Loucy (cell line): ENCODE data around the gene SELENOH.

Experiments used
- H2AFZ ChIP-seq: fragments of 200-600 bp; sonication (generic); 2 replicates; pipeline ENCODE4 v1.6.0; 2016; ENCODE audit warnings: antibody characterized with exemption, mild to moderate bottlenecking, low read length, moderate library complexity
- H3F3A ChIP-seq: fragments of 200-600 bp; 2 replicates; pipeline ENCODE4 v1.6.0; 2016; ENCODE audit warnings: antibody characterized with exemption, low read depth, mild to moderate bottlenecking
- H3K27me3 ChIP-seq: fragments of 200-600 bp; sonication (generic); 2 replicates; pipeline ENCODE4 v1.6.1; 2014; ENCODE audit warnings: low read length, mild to moderate bottlenecking; ENCODE audit not compliant: insufficient read depth, poor library complexity, severe bottlenecking
- H3K36me3 ChIP-seq: fragments of 200-600 bp; sonication (generic); 2 replicates; pipeline ENCODE4 v1.6.1; 2016; ENCODE audit warnings: low read length; ENCODE audit not compliant: insufficient read depth
- H3K4me1 ChIP-seq: fragments of 200-600 bp; sonication (generic); 2 replicates; pipeline ENCODE4 v1.5.1; 2014; ENCODE audit warnings: low read length, mild to moderate bottlenecking; ENCODE audit not compliant: insufficient read depth, poor library complexity, severe bottlenecking
- H3K4me2 ChIP-seq: fragments of 200-600 bp; sonication (generic); 2 replicates; pipeline ENCODE4 v1.6.0; 2014; ENCODE audit warnings: antibody characterized with exemption, low read length, low read depth, mild to moderate bottlenecking; ENCODE audit not compliant: poor library complexity, severe bottlenecking
- H3K4me3 ChIP-seq: fragments of 200-600 bp; sonication (generic); 2 replicates; pipeline ENCODE4 v1.5.1; 2014; ENCODE audit warnings: low read length, mild to moderate bottlenecking, mixed read lengths; ENCODE audit not compliant: poor library complexity, severe bottlenecking
- H3K79me2 ChIP-seq: fragments of 200-600 bp; sonication (generic); 2 replicates; pipeline ENCODE4 v1.6.1; 2014; ENCODE audit warnings: low read length; ENCODE audit not compliant: insufficient read depth
- H3K9ac ChIP-seq: fragments of 200-600 bp; sonication (generic); 2 replicates; pipeline ENCODE4 v1.6.0; 2014; ENCODE audit warnings: mild to moderate bottlenecking, low read depth, low read length, moderate library complexity; ENCODE audit not compliant: poor library complexity, severe bottlenecking
- H3K9me2 ChIP-seq: fragments of 200-600 bp; sonication (generic); replicated peaks from 2 replicates; pipeline ENCODE4 v1.6.1; 2016; ENCODE audit warnings: low read depth, low read length, mixed read lengths
- H3K9me3 ChIP-seq: fragments of 200-600 bp; sonication (generic); 2 replicates; pipeline ENCODE4 v1.6.1; 2014; ENCODE audit warnings: mild to moderate bottlenecking, antibody characterized with exemption, low read length, low read depth; ENCODE audit not compliant: insufficient read depth
- H4K20me1 ChIP-seq: fragments of 200-600 bp; sonication (generic); 2 replicates; pipeline ENCODE4 v1.6.0; 2014; ENCODE audit warnings: antibody characterized with exemption, low read length, mild to moderate bottlenecking; ENCODE audit not compliant: insufficient read depth, poor library complexity, severe bottlenecking
- EZH2phosphoT487 ChIP-seq: fragments of 200-600 bp; IDR thresholded peaks from 2 replicates; pipeline ENCODE4 v1.6.1; 2018; ENCODE audit warnings: antibody characterized with exemption, mild to moderate bottlenecking, moderate library complexity, borderline replicate concordance
- TF ChIP-seq, protein P1 (sequence below): fragments of 200-600 bp; sonication (generic); conservative IDR thresholded peaks from 2 replicates; pipeline ENCODE4 v1.5.1; 2014; ENCODE audit warnings: mild to moderate bottlenecking, antibody characterized with exemption, low read length

Gene SELENOH

GRCh38 chr11:57729479-57729878, 11.8 kb upstream of the SELENOH start:
- Histone ChIP-seq H3K4me2 (no peak overlapping the region), H3K79me2 (peaks cover 83% of the 10 kb centered on the region), H3K9me3 (no peaks in the 10 kb centered on the region), H3K36me3 (peaks cover 5% of the 10 kb centered on the region; the same call in 1 of the 2 replicates), H3K27me3 (no peaks in the 10 kb centered on the region), H3K9ac (no peak overlapping the region), H4K20me1 (peaks cover 21% of the 10 kb centered on the region), H3K4me3 (no peak overlapping the region), H3F3A (no peaks in the 10 kb centered on the region; the same call in 1 of the 2 replicates), H2AFZ (no peak overlapping the region), H3K9me2 (no peaks in the 10 kb centered on the region), H3K4me1 (no peaks in the 10 kb centered on the region)
- no peak for TF ChIP-seq EZH2phosphoT487
- TF ChIP-seq, protein P1, sequence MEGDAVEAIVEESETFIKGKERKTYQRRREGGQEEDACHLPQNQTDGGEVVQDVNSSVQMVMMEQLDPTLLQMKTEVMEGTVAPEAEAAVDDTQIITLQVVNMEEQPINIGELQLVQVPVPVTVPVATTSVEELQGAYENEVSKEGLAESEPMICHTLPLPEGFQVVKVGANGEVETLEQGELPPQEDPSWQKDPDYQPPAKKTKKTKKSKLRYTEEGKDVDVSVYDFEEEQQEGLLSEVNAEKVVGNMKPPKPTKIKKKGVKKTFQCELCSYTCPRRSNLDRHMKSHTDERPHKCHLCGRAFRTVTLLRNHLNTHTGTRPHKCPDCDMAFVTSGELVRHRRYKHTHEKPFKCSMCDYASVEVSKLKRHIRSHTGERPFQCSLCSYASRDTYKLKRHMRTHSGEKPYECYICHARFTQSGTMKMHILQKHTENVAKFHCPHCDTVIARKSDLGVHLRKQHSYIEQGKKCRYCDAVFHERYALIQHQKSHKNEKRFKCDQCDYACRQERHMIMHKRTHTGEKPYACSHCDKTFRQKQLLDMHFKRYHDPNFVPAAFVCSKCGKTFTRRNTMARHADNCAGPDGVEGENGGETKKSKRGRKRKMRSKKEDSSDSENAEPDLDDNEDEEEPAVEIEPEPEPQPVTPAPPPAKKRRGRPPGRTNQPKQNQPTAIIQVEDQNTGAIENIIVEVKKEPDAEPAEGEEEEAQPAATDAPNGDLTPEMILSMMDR, result no peak

- Histone ChIP-seq H4K20me1 (peaks cover 16% of the 10 kb centered on the region), H3K4me3 (no peak overlapping the region), H3K79me2 (peaks cover 56% of the 10 kb centered on the region)
Observed at GRCh38 chr11:57732661-57733060, 8.6 kb upstream of the SELENOH start.

DNA sequence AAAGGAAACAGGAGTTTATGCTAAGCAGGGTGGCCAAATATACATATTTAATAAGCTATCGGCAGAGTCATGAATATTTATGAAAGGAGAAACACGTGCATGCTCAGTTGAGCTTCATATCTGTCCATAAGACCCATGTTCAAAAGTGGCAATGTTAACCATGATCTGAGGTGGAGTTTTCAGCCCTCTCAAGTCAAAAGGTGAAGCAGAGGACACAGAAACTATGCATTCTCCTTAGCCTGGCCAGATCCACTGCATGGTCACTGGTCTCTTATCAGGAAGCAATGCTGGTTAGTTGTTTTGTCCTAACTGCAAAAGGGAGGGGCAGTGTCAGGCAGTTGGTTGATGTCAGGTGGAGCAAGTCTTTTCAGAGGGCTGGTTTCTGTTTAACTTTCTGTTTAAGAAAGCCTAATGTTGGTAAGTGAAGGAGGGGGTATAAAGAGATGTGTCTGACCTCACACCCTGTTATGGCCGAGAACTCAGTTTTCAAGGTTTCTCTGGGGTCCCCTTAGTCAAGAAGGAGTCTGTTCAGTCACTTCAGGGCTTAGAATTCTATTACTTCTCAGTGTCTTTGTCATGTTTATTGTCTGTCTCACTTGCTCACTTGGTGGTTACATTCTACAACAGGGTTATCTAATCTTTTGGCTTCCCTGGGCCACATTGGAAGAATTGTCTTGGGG, 5.5 kb upstream of the SELENOH start:
- Histone ChIP-seq H3K9me3 (no peaks in the 10 kb centered on the region), H3F3A (no peaks in the 10 kb centered on the region; the same call in 1 of the 2 replicates), H3K9me2 (no peaks in the 10 kb centered on the region), H3K36me3 (peaks cover 44% of the 10 kb centered on the region; the same call in 1 of the 2 replicates), H3K27me3 (no peaks in the 10 kb centered on the region), H3K9ac (no peak overlapping the region), H2AFZ (no peak overlapping the region), H3K4me3 (no peak overlapping the region), H3K79me2 (peaks cover 33% of the 10 kb centered on the region), H4K20me1 (peaks cover 9% of the 10 kb centered on the region), H3K4me1 (peaks cover 4% of the 10 kb centered on the region), H3K4me2 (no peak overlapping the region)
- TF ChIP-seq, protein P1, result no peak
- no peak for TF ChIP-seq EZH2phosphoT487

More at GRCh38 chr11:57732661-57733060, 8.6 kb upstream of the SELENOH start:
- Histone ChIP-seq H3K4me2 (no peak overlapping the region), H3K9me3 (no peaks in the 10 kb centered on the region), H3K27me3 (no peaks in the 10 kb centered on the region), H3K4me1 (no peaks in the 10 kb centered on the region), H2AFZ (no peak overlapping the region), H3K9ac (no peak overlapping the region), H3F3A (no peaks in the 10 kb centered on the region; the same call in 1 of the 2 replicates), H3K9me2 (no peaks in the 10 kb centered on the region), H3K36me3 (peaks cover 22% of the 10 kb centered on the region; the same call in 1 of the 2 replicates)
- TF ChIP-seq EZH2phosphoT487, result no peak
- TF ChIP-seq, protein P1, result no peak
